Measurements from ENCODE around the gene SMIM10L1.

The SMIM10L1 gene
- 22.5 to 36.7 (median 35.3) reads per million in 4 experiments for total RNA-seq

DNA sequence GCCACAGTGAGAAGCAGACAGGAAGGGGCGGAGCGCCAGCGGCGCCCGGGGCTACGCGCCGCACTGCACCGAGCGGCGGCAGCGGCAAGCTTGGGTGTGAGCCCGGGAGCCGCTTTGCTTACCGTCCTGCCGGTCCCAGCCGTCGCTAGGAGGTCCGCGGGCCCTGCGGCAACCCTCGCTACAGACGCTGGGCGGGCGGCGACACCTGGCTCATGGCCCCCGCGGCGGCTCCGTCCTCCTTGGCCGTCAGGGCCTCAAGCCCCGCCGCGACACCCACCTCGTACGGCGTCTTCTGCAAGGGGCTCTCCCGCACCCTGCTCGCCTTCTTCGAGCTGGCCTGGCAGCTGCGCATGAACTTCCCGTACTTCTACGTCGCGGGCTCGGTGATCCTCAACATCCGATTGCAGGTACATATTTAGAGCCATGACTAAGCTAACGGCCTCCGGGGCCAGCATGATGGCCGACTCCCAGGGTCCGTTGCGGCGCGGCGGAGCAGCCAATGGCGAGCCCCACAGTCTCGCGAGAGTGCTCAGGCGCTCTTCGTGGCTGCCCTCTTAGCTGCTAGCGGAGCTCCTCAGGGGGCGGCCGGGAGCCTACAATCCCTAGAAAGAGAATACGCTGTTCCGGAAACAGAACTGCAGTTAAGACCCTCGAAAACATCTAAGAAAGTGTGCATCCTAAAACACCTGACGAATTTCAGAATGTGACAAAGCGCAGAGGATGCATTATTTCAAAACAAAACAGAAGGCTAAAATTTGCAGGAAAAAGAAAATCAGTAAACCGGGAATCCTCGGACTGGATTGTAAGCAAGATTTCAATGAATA is at the start of gene SMIM10L1:
Gene SMIM10L1 (plus strand): TSS at position 50 of the 824 bp plus-strand sequence. CDS start 163 bp downstream, at position 213.
- peak; percentile 75 for DNase-seq

DNA sequence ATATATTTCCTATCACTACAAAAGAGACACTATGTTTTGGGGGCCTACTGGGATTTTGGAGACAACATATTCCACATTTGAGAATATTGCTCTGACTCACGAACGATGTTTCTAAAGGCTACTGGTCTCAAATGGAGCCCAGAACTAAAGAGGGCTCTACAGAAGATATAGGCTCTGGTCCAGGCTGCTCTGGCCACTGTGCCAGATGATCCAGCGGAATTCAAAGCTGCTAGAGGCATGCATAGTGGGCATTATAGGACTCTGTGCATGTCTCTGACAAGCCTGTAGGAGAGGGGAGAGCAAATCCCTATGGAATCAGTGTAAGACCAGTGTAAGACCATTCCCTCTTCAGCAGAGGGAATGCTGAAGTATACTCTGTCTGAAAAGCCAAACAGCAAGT is 40.6 kb upstream of the SMIM10L1 start:
- no peak for DNase-seq

DNA sequence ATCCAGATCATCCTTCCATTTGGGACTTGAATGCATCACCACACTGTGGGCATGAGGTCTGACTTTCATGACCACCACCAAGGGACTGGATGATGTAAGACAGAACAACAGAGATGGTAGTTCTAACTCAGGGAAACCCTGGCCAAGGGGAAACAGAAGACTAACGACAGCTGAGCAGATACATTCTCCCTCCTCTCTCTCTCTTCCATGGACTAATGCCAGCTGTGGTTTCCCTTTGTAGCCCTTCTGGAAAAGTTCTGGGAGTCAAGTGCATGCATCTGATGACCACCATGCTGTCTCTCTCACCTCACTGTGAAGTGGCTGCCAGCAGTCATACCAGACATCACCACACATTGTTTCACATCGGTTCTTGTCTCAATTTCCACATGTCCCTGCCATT is 40.0 kb upstream of the SMIM10L1 start:
- no peak for DNase-seq

DNA sequence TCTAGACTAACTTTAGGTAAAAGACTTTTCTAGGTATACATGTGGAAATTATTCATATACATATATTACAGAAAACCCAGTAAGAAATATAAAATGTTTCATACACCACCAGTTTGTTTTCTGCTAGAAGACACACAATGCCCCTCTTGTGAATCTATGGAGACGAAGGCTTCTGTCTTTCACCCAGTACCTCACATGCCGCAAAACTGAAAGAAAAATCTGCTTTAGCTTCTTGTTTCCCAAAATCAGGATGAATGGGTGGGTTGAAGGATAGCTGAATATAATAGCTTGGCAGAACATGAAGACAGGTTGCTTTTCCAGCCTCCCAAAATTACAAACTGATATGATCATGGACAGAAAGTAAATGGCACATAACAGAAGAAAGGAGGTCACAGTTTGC is 37.8 kb upstream of the SMIM10L1 start:
- no peak for DNase-seq

DNA sequence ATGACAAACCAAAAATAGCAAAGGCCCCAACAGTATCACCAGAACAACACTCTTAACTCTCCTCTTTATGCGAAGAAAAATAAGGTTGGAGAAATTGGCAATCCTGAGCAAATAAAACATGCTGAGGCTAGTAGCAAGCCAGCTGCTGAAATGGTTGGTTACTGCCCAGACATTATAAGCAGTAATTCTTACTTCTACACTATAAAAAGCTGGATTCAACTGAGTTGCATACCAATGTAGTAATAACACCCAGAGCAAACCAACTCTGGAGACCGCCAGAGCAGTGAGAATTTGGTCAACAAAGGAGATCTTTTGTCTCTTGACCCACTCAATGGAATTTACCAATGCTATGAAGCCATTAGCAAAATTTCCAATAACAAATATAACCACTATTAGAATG is 37.2 kb upstream of the SMIM10L1 start:
- no peak for DNase-seq

DNA sequence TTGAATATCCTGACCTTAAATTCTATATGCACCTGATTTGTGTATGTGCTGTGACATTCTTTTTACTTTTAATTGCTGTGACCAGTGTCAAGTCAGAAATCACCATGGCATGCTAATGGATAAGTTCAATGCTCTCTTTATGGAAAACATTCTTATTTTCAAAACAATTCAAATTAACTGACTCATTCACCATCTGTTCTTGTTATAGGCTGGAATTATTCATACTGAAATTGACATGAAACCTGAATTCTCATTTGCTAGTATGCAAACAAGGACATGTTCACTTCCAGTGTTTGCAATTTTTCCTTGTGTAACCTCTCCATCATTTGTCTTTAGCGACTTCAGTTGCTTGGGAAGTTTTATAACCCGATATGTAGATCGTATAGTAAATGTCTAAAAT is 36.7 kb upstream of the SMIM10L1 start, which contains the start of gene TAS2R30:
Gene TAS2R30 (minus strand): TSS at position 340 of the 400 bp plus-strand sequence. CDS start 400 bp downstream, outside the sequence.
- no peak for DNase-seq

DNA sequence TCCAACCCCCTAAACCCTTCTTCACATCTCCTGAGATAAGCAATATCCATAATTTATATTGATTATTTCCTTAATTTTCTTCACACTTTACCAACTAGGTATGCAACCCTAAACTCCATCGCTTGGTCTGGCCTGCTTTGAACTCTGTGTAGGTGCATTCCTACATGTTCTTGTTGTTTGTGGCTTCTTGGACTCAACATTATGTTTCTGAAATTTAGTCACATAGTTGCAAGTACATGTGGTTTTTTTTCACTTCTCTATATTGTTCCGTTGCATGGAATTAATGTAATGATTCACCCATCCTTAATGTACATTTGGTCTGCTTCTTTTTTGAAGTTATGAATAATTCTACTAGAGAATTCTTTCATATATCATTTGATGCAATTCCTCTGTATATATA is 34.9 kb upstream of the SMIM10L1 start:
- DNase-seq, result no peak

DNA sequence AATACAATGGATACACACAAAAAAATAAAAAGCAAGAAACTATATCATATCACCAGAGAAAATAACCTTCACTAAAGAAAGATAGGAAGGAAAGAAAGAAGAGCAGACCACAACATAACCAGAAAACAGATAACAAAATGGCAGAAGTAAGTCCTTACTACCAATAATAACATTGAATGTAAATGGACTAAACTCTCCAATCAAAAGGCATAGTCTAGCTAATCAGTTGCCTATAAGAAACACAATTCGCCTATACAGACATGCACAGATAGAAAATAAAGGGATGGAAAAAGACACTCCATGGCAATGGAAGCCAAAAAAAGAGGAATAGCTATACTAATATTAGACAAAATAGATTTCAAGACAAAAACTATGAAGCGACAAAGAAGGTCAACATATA is 27.6 kb upstream of the SMIM10L1 start:
- DNase-seq, result no peak

DNA sequence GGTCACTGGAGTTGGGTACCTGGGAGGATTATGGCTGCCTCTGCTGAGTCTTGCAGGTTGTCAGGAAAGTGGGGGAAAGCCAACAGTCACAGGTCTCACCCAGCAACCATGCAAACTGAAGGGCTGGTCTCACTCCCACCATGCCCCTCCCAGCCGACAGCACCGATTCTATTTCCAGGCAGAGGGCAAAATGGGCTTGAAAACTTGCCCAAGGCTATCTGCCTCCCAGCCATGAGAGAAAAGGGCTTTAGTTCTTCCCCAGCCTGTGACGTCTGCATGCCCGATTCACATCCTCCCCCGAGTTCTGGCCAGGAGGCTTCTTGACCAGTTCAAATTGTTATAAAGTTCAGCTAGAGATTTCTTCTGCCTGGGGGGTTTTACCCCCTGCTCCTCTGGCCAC is 26.7 kb upstream of the SMIM10L1 start:
- no peak for DNase-seq

DNA sequence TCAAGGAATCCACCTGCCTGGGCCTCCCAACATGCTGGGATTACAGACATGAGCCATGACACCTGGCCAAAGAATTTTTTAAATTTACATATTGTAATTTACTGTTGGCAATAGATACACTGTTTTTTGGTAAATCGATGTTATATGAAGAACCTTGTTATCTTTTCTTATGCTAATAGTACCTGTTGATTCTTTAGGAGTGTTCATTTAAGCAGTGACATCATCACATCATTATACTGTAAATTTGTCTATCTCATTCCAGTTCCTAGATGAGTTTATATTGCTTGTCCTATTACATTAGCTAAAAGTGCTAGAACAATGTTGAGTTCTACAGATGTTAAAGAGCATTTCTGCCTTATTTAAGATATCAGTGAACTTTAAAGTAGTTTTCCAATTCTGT is 23.6 kb upstream of the SMIM10L1 start:
- no peak for DNase-seq

DNA sequence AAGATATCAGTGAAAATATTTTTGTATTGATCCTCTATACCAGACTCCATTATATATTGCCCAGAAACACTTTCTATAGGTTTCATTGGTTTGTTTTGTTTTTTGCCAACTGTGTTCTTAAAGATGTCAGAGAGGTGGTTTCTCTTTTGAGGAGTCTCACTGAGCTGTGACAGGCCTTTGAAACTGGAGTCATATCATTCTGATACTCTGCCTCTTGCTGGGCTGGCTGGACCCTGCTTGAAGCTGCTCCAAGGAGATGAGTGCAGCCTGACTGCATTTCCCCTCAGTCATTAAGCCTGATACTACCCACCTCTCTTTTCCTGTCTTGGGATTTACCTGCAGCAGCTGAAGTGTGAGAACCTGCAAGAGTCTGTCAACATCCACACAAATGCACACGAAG is 20.2 kb upstream of the SMIM10L1 start:
- no peak for DNase-seq

DNA sequence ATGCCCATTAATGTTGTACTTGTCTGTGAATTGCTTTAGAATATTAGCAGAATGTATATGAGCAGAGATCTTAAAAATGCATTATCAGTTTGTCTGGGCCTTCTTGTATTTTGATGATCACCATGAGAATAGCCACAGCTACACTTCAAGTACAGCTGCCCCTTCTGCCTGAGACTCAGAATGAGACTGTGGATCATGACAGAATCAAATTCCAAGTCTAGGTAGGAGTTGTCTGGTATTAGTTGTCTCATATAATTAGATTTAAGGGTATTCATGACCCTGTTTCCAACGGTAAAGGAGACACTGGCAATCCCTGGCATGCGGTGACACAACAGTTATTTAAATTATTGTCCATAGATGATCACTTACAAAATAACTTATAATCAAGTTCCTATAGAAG is 18.3 kb upstream of the SMIM10L1 start:
- no peak for DNase-seq

DNA sequence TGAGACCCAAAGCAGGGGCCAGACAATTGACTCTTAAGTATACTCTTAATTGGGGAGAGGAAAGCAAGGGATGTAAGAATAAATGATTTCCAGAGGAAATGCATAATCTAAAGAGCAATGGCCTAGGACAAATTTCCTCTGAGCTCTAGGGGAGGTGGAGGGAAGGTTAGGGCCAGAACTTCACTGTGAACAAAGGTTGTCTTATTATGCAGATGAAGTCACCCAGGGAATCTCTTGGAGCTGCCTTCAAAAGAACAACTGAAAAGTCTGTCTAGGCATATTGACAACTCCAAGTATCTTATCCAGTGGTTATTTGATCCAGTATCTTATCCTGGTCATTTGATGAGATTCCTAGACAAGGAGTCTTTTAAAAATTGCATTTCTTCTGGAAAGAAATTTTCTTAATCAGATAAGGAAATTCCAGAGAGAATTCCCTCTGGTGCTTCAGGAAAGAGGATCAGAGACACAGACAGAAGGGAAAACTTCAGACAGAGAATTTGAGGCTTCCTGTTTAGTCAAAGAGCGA is 16.5 kb upstream of the SMIM10L1 start:
- no peak for DNase-seq

DNA sequence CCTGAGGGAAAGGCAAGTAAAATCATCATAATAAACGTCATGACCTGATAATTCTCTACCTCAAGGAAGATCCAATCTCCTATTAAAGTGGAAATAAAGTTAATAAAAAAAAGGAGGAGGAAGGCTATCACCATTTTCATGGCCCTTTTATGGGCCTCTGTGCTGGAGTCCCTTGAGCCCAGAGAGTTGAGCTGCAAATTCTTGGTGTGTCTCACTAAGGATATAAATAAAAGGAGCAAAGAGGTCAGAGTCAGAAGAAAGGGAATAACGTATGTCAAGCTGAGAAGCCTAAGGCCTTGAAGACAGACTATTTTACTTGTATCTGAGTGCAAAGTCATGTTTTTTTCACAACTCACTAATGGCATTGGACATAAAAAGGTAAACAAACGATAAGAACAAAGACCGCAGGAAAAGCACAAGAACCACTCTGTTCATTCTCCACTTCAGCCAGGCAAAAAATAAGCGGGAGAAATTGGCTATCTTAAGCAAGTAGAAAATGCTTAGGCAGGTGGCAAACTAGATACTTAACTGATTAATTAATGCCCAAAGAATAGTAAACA is 12.0 kb upstream of the SMIM10L1 start:
- DNase-seq, result no peak

DNA sequence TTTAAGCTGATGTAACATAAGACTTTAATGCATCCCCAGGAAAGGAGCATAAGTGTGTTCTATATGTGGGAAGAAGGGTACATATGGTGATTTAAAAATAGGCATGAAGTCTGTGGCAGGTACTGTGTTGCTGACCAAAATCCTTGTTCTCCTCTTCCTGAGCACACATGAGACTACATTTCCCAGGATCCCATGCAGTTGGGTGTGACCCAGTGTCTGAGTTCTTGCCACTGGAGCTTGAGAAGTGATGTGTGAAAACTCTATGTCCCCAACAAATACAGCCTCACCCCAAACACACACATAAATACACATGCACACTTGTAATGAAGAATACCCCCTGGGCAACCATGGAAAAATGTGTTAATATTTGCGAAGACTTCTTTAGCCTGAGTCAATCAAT is 8.5 kb upstream of the SMIM10L1 start:
- no peak for DNase-seq

DNA sequence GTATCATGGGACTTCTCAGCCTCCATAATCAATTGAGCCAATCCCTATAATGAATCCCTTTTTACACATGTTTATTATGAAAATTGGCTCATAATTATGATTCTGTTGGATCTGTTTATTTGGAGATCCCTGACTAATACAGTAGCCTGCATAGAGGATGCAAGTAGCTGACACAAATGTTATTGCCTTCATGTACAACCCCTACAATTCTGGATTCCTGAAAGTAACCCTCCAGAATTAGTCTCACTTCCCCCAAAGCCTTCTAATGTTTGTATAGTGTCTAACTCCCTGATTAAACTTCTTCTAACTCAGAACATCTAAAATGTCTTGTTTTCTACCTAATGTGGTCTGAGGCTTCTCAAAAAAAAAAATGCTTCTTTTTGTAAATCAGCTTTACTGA is 6.6 kb upstream of the SMIM10L1 start:
- no peak for DNase-seq

DNA sequence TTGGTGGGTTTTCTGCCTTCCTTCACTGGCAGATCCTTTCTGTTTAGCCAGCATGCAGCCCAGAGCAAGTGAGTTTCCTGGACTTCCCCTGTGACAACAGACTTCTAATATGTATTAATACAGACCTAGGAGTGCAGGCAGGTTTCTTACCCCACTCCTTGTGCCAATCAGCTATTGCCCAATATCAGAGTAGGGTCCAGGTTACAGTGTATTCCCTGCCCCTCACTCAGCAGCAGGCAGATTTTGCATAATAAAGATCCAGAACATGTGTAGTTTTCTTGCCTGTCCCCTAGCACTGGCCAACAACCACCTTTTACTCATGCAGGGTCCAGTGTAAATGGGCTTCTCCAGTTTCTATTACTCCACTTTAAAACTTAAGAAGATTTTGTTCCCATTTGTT is 4.7 kb upstream of the SMIM10L1 start:
- no peak for DNase-seq

DNA sequence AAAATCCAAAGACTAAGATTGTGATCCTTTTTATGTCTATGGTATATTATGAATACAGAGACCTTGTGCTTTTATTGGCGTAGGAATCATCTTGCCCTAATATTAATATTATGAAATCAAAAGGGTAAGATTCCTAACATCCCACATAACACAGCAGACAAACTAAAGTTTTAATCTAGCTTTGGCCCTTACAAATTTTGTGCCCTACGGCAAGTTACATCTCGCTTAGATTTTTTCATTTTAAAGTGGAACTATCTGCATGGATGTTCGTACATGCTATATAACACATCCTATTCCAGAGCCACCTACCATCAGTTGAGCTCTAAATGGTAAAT is 217 bp upstream of the SMIM10L1 start:
- DNase-seq, result no peak

DNA sequence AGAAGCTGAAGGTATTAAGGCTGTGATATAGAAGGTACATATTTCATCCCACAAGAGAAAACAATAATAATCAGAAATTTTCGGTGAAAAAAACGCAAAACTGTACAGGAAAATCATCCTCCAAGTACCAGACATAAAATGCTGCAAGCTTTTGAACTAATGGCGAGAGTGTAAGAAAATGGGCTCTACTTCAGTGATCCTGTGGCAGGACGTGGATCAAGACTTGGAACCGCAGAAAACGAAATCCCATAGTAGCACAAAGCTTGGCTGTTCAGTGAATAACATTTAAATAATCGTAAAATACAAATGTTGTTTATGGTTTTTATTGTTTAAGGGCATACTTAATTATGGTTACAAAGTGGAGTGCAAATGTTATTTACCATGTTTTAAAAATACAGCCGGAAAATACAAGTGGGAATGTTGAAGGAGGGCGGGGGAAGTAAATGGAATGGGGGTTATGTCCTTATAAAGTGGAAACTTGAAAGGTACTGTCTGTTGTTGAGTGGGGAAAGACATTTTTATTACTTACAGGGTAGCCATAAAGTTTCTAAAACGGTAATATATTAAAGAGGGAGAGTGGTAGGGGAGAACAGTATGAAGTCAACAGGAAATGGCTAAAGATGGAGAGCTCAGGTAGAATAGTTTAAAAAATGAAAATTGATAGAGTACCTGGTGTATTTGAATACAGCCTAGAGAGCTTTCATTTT is 1.1 kb downstream of the SMIM10L1 start:
- DNase-seq, result no peak

DNA sequence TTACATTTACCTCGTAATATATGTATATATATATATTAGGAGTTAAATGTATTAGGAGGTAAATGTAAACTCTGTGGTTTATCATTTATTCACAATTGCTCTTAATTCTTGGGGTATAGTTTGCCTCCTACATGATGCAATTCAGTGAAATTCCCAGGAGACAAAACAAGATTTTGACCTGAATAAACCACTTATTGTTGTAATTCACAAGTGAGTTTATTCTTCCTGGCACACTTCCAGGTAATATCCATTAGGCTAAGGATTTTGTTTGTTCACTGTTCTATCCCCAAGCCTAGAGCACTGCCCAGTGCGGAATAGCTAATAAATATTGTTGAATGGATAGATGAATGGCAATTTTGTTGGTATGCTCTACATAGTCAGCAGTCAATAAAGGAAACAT is 3.0 kb downstream of the SMIM10L1 start:
- no peak for DNase-seq

DNA sequence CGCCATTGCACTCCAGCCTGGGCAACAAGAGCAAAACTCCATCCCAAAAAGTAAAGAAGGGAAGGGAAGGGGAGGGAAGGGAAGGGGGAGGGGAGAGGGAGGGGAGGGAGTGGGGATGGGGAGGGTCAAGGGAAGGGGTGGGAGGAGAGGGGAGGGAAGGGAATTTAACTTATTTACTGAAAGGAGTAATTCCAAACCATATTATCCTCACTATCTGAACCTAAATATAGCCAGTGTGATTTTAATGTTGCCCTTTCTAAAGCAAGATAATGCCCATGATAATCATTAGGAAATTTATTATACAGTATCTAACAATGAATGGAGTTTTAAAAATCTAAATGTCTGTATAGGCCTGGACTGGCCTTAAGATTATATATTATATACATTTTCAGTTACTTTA is 7.3 kb downstream of the SMIM10L1 start:
- DNase-seq, result no peak

DNA sequence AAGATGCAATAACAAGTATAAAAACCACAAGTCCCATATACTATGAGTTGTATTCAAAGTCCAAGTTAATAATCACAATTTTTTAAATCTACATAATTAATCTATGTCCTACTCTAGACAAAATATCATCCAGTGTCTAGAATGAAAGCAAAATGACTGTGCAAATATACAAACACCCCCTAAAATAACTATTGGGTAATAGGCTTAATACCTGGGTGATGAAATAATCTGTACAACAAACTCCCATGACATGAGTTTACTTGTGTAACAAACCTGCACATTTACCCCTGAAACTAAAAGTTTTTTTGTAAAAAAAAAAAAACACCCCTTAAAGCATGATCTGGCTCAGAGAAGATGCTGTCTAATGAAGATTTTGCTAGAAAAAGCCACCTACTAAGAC is 11.5 kb downstream of the SMIM10L1 start:
- no peak for DNase-seq

DNA sequence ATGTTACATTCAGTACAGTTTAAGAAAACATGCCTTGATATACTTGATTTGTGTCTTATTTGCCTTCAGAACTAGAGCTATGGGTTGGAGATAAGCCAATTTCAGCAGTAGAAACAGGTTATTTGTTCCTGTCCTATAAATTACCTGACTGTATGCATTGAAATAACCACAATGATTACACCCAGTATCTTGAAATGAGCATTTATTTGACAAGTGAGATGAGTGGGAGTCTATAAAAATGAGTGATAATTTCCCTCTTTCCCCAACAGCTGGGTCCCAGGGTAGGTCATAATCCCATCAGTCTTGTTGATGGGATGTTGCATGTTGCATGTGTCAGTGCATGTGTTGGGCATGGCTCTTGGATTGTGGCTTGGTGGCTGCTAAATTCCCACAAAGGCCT is 12.0 kb downstream of the SMIM10L1 start:
- no peak for DNase-seq

DNA sequence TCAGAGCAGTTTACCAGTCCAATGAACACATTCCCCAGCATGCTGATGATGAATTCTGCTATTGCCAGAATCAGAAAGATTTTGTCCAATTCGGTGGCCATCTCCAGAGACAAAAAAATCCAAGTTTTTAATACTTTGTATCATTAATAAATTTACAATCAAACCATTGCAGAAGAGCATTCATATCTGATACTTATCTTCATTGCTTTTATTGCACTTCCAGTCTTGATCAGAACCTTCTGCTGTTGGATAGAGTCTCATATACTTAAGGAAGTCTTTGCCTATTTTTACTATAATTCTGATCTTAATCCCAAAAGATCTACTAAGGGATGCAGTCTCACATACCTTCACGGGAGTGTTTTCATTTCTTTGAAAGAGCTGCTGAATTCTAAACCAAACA is 15.8 kb downstream of the SMIM10L1 start, which contains the start of gene TAS2R42:
Gene TAS2R42 (minus strand): TSS at position 101 of the 400 bp plus-strand sequence. CDS start 0 bp downstream, at position 101.
- DNase-seq, result no peak
